Natural killer cell (primary cell): Measurements from ENCODE around the gene ATOH8. TPM values are rescaled to one million over a fixed set of nuclear protein-coding genes. Genes with fewer than 3 reads are reported as not detected.
A peak's percentile ranks its signal among the peaks of the same experiment; 100 is the strongest.

Source experiments
- ATAC-seq, 3 donors: fragments of 150-1000 bp in 2 of 3; fragments of 200-7000 bp in 1 of 3; cut with Tn5 transposase; 1 replicate in 1 of 3; 2 replicates in 2 of 3; pipeline ENCODE4 v1.10.0; 2021; ENCODE audit warnings: mild to moderate bottlenecking in 2 of 3, moderate library complexity in 2 of 3
- DNase-seq, 2 donors: peaks; one replicate each; pipeline versions ENCODE4 v3.0.0 to v3.0.0-alpha.2; 2013 to 2021; ENCODE audit warnings: mixed read lengths in 1 of 2
- H3K27ac ChIP-seq: one replicate; pipeline ENCODE4 v1.5.1; 2013; ENCODE audit warnings: mild to moderate bottlenecking, low read length
- H3K27me3 ChIP-seq: one replicate; pipeline ENCODE4 v1.6.1; 2013; ENCODE audit warnings: low read length; ENCODE audit not compliant: control insufficient read depth, insufficient read depth
- H3K36me3 ChIP-seq: one replicate; pipeline ENCODE4 v1.6.1; 2013; ENCODE audit warnings: low read length; ENCODE audit not compliant: control insufficient read depth, insufficient read depth
- H3K4me1 ChIP-seq: one replicate; pipeline ENCODE4 v1.6.1; 2013; ENCODE audit warnings: low read length; ENCODE audit not compliant: control insufficient read depth, insufficient read depth
- H3K4me3 ChIP-seq: one replicate; pipeline ENCODE4 v1.5.1; 2013; ENCODE audit warnings: low read length
- H3K9me3 ChIP-seq: one replicate; pipeline ENCODE4 v1.6.1; 2013; ENCODE audit warnings: low read length; ENCODE audit not compliant: control insufficient read depth, insufficient read depth
- H3K27ac Mint-ChIP-seq, 2 donors: one replicate each; pipeline ENCODE4 v1.8.0; 2022; ENCODE audit warnings: mild to moderate bottlenecking in 2 of 2, mixed read lengths in 2 of 2, moderate library complexity in 1 of 2
- H3K27me3 Mint-ChIP-seq, 2 donors: one replicate each; pipeline ENCODE4 v1.8.0; 2022; ENCODE audit warnings: low read depth in 2 of 2, mixed read lengths in 2 of 2
- H3K36me3 Mint-ChIP-seq: one replicate; pipeline ENCODE4 v1.8.0; 2022; ENCODE audit warnings: mixed read lengths
- H3K4me1 Mint-ChIP-seq, 2 donors: one replicate each; pipeline ENCODE4 v1.8.0; 2022; ENCODE audit warnings: mixed read lengths in 2 of 2
- H3K4me3 Mint-ChIP-seq: one replicate; pipeline ENCODE4 v1.8.0; 2022; ENCODE audit warnings: mild to moderate bottlenecking, moderate library complexity, mixed read lengths
- H3K9me3 Mint-ChIP-seq, 2 donors: one replicate each; pipeline ENCODE4 v1.8.0; 2022; ENCODE audit warnings: mixed read lengths in 2 of 2
- WGBS: methylation state at CpG from one replicate; pipeline ENCODE4 v1.1.7; 2013; ENCODE audit warnings: missing lambda C conversion rate; ENCODE audit not compliant: insufficient coverage; 5-methylcytosine and 5-hydroxymethylcytosine counted together
- intact Hi-C: fragments of 100-400 bp; cut with micrococcal nuclease; formaldehyde crosslinking; loops from one replicate; pipeline ENCODE4 v1.14.2; 2022
- total RNA-seq, 4 donors: library from RNA; stranded (reverse); fragments of 120-200 nt in 1 of 4; gene quantifications; one replicate each; pipeline versions ENCODE4 v1.2.3 to v1.2.4, GENCODE V29; 2013 to 2022
- TF ChIP-seq, protein P1 (sequence below): fragments of 200-600 bp; IDR thresholded peaks from one replicate; pipeline ENCODE4 v1.8.0; 2022; ENCODE audit warnings: antibody characterized with exemption

Gene ATOH8
- total RNA-seq, 3 donors from 2014 or later (not counting 1 experiment from before 2014, with no cell fraction given), result 0.23 TPM; not detected in 2

DNA sequence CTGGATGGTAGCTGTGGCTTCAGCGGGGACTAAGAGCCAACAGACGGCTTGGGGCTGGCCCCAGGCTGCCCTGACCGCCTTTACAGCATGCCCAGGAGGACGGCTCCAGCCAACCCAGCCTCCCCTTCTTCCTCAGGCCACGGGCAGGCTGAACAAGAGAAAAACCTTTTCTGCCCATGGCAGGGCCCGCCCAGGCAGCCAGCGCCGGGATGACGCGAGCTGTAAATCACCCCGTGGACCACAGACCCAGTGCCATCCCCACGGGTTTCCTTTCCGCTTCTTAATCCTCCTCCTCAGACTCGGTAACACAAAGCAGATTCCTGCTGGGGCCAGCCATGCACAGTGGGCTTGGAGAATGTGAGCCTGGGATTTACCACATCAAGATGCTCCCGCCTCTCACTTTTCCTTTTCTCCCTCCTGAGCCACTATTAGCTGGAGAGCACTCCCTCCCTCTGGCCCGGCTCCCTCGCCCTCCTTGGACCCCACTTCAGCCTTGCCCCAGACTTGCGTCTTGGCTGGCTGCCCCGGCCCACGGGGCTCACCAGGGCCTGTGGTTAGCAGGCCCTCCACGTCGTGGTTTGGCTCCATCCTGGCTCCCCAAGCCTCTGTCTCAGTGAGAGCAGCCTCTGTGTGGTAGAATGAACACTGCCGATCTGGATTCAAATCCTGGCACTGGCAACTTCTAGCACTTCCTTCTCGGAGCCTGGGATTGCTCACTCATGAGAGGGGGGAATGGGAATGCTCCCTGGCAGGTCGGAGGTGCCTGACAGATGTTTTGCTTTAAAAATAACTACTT is 31.4 kb downstream of the ATOH8 start:
- Mint-ChIP-seq H3K27me3 (peaks cover 0 to 4% of the 10 kb centered on the region in 2 donors), H3K4me3 (no peak overlapping the region), H3K27ac (peak overlapping the region in 1 of 2 donors; percentile 83), H3K4me1 (peaks cover 13 to 14% of the 10 kb centered on the region in 2 donors), H3K9me3 (no peaks in the 10 kb centered on the region), H3K36me3 (no peaks in the 10 kb centered on the region)
- WGBS, result 14% methylated on average over 25 of the region's 25 CpGs
- peaks cover 14% of the 10 kb centered on the region for H3K4me1 ChIP-seq
- intact Hi-C loops, result no loop called here
- peak; percentile 71 to 90 (median 85) for ATAC-seq
- H3K4me3 ChIP-seq, result no peak overlapping the region
- TF ChIP-seq, protein P1, sequence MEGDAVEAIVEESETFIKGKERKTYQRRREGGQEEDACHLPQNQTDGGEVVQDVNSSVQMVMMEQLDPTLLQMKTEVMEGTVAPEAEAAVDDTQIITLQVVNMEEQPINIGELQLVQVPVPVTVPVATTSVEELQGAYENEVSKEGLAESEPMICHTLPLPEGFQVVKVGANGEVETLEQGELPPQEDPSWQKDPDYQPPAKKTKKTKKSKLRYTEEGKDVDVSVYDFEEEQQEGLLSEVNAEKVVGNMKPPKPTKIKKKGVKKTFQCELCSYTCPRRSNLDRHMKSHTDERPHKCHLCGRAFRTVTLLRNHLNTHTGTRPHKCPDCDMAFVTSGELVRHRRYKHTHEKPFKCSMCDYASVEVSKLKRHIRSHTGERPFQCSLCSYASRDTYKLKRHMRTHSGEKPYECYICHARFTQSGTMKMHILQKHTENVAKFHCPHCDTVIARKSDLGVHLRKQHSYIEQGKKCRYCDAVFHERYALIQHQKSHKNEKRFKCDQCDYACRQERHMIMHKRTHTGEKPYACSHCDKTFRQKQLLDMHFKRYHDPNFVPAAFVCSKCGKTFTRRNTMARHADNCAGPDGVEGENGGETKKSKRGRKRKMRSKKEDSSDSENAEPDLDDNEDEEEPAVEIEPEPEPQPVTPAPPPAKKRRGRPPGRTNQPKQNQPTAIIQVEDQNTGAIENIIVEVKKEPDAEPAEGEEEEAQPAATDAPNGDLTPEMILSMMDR, result no peak
- H3K9me3 ChIP-seq, result no peaks in the 10 kb centered on the region
- no peaks in the 10 kb centered on the region for H3K36me3 ChIP-seq
- H3K27ac ChIP-seq, result no peak overlapping the region
- DNase-seq, result peak; percentile 10 to 30
- no peaks in the 10 kb centered on the region for H3K27me3 ChIP-seq

DNA sequence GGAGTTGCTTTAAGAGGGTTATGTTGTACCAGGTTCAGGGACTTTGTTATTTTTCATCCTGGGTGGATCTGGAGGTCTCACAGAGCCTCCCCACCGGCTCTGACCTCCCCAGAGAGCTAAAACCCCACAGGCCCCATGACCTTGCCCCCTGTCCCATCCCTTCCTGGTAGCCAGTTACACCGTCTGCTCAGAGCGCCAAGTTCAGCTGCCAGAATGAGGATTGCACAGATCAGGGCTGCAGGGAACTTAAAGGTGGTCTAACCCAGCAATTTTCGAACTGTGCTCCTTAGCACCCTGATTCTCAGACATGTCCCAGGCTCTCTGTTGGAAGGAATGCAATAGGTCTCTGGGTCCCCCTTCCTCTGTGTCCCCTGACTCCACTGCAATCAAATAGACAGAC is 32.1 kb downstream of the ATOH8 start:
- peak overlapping the region in 1 of 2 donors; percentile 83 for H3K27ac Mint-ChIP-seq

DNA sequence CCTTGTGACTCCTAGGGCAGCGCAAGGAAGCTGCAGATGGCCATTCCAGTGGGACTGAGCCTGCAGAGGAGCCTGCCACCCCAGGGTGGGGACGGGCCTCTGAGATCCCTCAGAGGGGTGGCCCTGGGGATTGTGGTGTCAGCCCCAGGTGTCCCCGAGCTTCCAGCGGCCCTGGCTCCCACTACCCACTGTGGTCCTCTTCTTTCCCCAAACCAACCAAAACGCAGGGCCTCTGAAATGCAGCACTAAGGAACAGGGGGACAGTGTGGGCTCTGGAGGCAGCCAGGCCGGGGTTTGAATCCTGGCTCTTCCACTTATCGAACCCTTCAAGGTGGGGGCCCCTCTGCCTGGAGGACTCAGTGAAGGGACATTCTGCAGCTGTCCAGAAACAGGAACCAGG is 32.7 kb downstream of the ATOH8 start:
- no peaks in the 10 kb centered on the region for H3K27me3 ChIP-seq
- peaks cover 14% of the 10 kb centered on the region for H3K4me1 ChIP-seq
- Mint-ChIP-seq H3K27ac (no peak overlapping the region), H3K27me3 (peaks cover 0 to 4% of the 10 kb centered on the region in 2 donors), H3K36me3 (no peaks in the 10 kb centered on the region), H3K4me3 (no peak overlapping the region), H3K4me1 (peaks cover 13 to 14% of the 10 kb centered on the region in 2 donors), H3K9me3 (no peaks in the 10 kb centered on the region)
- H3K9me3 ChIP-seq, result no peaks in the 10 kb centered on the region
- 89% methylated on average over 7 of the region's 7 CpGs for WGBS
- ATAC-seq (no peak), DNase-seq (no peak)
- intact Hi-C loops, result no loop called here
- H3K36me3 ChIP-seq, result no peaks in the 10 kb centered on the region
- TF ChIP-seq, protein P1, result no peak
- no peak overlapping the region for H3K4me3 ChIP-seq
- no peak overlapping the region for H3K27ac ChIP-seq

More for the DNA sequence above, 32.1 kb downstream of the ATOH8 start:
- intact Hi-C loops, result no loop called here
- H3K9me3 Mint-ChIP-seq, result no peaks in the 10 kb centered on the region
- no peaks in the 10 kb centered on the region for H3K36me3 ChIP-seq
- H3K36me3 Mint-ChIP-seq, result no peaks in the 10 kb centered on the region
- peaks cover 14% of the 10 kb centered on the region for H3K4me1 ChIP-seq
- no peak overlapping the region for H3K27ac ChIP-seq
- H3K27me3 ChIP-seq, result no peaks in the 10 kb centered on the region
- H3K4me3 ChIP-seq, result no peak overlapping the region
- 83% methylated on average over 4 of the region's 4 CpGs for WGBS
- ATAC-seq (no peak), DNase-seq (no peak)
- H3K4me1 Mint-ChIP-seq, result peaks cover 13 to 14% of the 10 kb centered on the region in 2 donors
- H3K27me3 Mint-ChIP-seq, result peaks cover 0 to 4% of the 10 kb centered on the region in 2 donors
- H3K4me3 Mint-ChIP-seq, result no peak overlapping the region
- TF ChIP-seq, protein P1, result no peak
- H3K9me3 ChIP-seq, result no peaks in the 10 kb centered on the region
